ENCODE data around the gene COL8A2.

Gene COL8A2

GRCh38 chr1:36053978-36054377 lies 71.0 kb downstream of the COL8A2 start:
- DNase-seq (ENCODE audit: low spot score) = no peak

- DNase-seq (ENCODE audit: low spot score) = no peak
Observed at GRCh38 chr1:36051821-36052220, 73.2 kb downstream of the COL8A2 start.
